NT2/D1 (cell line): Measurements from ENCODE around the gene TYMP.
"Not testable (repeated sequence)": the region's sequence is repeated elsewhere in the genome, so short reads cannot be mapped to it uniquely, and the experiment has no call there.

Experiments
- DNase-seq: peaks from one replicate; pipeline ENCODE4 v3.0.0-alpha.2; 2011; ENCODE audit warnings: low read depth, low spot score
- H3K27me3 ChIP-seq: 2 replicates; pipeline ENCODE4 v1.6.0; 2011; ENCODE audit warnings: mild to moderate bottlenecking; ENCODE audit not compliant: insufficient read length, insufficient read depth
- H3K36me3 ChIP-seq: 2 replicates; pipeline ENCODE4 v1.6.1; 2011; ENCODE audit warnings: mild to moderate bottlenecking, low read length, mixed read lengths; ENCODE audit not compliant: insufficient read depth, insufficient read length
- H3K4me1 ChIP-seq: 2 replicates; pipeline ENCODE4 v1.5.1; 2011; ENCODE audit not compliant: insufficient read depth, insufficient read length
- H3K4me3 ChIP-seq: 2 replicates; pipeline ENCODE4 v1.5.1; 2011; ENCODE audit warnings: low read depth; ENCODE audit not compliant: insufficient read length
- H3K9ac ChIP-seq: 2 replicates; pipeline ENCODE4 v1.6.0; 2011; ENCODE audit warnings: low read depth; ENCODE audit not compliant: insufficient read length
- H3K9me3 ChIP-seq: 2 replicates; pipeline ENCODE4 v1.5.1; 2011; ENCODE audit warnings: mild to moderate bottlenecking, low read length; ENCODE audit not compliant: insufficient read depth
- SUZ12 ChIP-seq: IDR thresholded peaks from 2 replicates; pipeline ENCODE4 v1.6.1; 2011; ENCODE audit not compliant: insufficient read length, insufficient read depth; ENCODE audit errors: extremely low read depth
- YY1 ChIP-seq: IDR thresholded peaks from 2 replicates; pipeline ENCODE4 v1.6.1; 2011; ENCODE audit not compliant: insufficient read length, insufficient read depth
- ZNF274 ChIP-seq: IDR thresholded peaks from 2 replicates; pipeline ENCODE4 v1.6.1; 2011; ENCODE audit warnings: mild to moderate bottlenecking, low read depth, low read length

Gene TYMP

DNA sequence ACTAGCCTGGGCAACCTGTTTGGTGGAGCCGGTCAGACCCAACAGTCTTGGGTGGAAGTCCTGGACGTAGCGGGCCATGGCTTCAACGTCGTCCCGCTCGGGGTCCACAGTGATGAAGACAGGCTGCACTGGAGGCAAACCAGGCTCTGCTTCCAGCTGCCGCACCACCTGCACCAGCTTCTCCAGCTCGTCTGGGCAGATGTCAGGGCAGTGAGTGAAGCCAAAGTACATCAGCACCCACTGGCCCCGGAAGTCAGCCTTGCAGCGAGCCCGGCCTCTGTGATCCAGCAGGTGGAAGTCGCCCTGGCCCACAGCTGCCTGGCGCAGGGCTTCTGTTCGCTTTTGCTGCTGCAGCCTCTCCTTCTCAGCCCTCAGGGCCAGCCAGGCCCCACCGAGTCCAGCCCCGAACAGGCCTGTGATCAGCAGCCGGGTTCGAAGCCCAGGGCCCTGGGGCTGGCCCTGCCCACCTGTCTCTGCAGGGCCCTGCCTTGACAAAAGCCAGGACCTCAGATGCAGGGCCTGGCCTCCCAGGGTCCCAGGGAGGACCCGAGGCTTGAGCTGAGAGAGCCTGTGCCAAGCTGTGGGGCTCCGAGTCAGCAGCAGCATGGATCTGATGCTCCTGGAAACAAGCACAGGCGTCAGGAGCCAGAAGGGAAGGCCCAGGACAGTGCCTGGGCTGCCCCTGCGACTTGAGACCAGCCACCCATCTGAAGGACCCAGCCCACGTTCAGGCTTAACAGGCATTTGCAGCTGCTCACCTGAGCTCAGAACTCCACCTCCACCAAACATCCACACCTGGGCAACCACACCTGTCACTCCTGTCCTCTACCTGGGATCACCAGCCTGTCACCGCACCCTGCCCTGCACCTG is 5.8 kb downstream of the TYMP start:
- Histone ChIP-seq H3K36me3 (peaks cover 47% of the 10 kb centered on the region), H3K4me1 (peaks cover 11% of the 10 kb centered on the region), H3K9ac (peak overlapping the region; percentile 91), H3K9me3 (no peaks in the 10 kb centered on the region), H3K27me3 (no peaks in the 10 kb centered on the region), H3K4me3 (peak overlapping the region; percentile 82)
- no peak for DNase-seq
- TF ChIP-seq ZNF274 (no peak), YY1 (no peak), SUZ12 (no peak)

DNA sequence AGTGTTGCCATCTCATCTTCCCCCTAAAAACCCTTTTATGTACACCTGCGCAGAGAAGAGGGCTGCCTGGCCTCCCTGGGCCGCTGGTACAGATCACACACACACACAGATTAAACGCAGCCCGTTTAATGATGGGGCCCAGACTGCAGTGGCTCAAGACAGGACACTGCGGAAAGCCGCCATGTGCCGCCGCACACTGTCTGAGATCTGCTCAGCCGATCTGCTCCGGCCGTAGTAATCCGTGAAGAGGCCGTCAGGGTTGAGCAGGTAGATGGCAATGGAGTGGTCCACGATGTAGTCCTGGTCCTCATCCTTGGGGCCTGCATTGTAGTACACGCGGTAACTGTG is 6.4 kb downstream of the TYMP start:
- Histone ChIP-seq H3K9me3 (no peaks in the 10 kb centered on the region), H3K4me3 (no peak overlapping the region), H3K36me3 (peaks cover 53% of the 10 kb centered on the region), H3K27me3 (no peaks in the 10 kb centered on the region), H3K9ac (no peak overlapping the region), H3K4me1 (peaks cover 11% of the 10 kb centered on the region)
- no peak for DNase-seq
- TF ChIP-seq ZNF274, result no peak
- TF ChIP-seq YY1, result no peak
- TF ChIP-seq SUZ12, result no peak

DNA sequence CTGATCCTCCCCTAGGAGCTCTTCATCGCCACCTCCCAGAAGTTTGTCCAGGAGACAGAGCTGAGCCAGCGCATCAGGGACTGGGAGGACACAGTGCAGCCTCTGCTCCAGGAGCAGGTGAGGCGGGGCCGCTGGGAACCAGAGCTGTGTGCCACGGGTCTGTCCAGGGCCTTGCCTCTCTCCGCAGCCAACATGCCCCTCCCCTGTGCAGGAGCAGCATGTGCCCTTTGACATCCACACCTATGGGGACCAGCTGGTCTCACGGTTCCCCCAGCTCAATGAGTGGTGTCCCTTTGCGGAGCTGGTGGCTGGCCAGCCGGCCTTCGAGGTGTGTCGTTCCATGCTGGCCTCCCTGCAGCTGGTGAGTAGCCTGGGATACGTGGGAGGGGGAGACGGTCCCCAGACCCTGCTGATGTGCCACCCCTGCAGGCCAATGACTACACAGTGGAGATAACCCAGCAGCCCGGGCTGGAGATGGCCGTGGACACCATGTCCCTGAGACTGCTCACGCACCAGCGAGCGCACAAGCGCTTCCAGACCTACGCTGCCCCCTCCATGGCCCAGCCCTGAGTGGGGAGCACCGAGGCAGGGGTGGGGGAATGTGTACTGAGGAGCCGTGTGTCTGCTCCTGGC is 6.9 kb downstream of the TYMP start:
- no peak overlapping the region for H3K4me3 ChIP-seq
- TF ChIP-seq YY1 (no peak), SUZ12 (no peak), ZNF274 (no peak)

DNA sequence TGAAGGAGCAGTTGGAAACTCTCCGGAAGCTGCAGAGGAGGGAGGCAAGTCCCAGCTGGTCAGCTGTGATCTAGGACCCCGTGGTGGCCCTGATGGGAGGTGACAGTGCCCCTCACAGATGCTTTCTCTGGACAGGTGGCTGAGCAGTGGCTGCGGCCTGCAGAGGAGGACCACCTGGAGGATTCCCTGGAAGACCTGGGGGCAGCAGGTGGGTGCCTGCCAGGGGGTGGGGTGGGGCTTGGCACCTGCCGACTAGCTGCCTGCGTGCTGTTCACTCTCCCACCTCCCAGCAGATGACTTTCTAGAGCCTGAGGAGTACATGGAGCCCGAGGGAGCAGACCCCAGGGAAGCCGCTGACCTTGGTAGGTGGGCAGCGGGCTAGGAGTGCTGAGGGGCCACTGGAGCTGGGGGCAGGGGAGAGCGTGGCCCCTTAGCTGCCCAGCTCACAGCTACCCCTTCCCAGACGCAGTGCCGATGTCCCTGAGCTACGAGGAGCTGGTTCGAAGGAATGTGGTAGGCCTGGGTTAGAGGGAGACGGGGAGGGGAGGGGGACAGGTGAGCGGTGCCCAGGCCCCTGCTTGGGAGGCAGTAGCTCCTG is 7.5 kb downstream of the TYMP start:
- Histone ChIP-seq H3K4me1 (peaks cover 9% of the 10 kb centered on the region), H3K27me3 (no peaks in the 10 kb centered on the region), H3K9me3 (no peaks in the 10 kb centered on the region), H3K4me3 (no peak overlapping the region), H3K9ac (no peak overlapping the region), H3K36me3 (peaks cover 64% of the 10 kb centered on the region)
- no peak for TF ChIP-seq SUZ12
- TF ChIP-seq YY1, result no peak
- no peak for DNase-seq

More for the DNA sequence above, 6.9 kb downstream of the TYMP start:
- Histone ChIP-seq H3K36me3 (peaks cover 58% of the 10 kb centered on the region), H3K27me3 (no peaks in the 10 kb centered on the region), H3K4me1 (peaks cover 11% of the 10 kb centered on the region), H3K9me3 (no peaks in the 10 kb centered on the region), H3K9ac (no peak overlapping the region)
- DNase-seq, result no peak

DNA sequence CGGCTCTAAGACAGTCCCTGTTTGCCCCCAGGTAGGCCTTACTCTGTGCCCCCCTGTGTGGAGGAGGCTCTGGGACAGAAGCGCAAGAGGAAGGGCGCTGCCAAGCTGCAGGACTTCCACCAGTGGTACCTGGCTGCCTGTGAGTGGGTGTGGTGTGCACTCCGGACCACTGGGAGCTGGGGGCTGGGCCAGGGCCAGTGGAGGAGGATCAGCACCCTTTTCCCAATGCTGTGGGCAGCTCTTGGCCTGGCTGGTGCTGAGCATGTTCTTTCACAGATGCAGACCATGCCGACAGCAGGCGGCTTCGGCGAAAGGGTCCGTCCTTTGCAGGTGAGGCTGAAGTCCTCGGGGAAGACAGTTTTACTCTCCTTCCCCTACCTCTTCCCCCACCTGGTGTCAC is 8.1 kb downstream of the TYMP start:
- Histone ChIP-seq H3K36me3 (peaks cover 70% of the 10 kb centered on the region), H3K27me3 (no peaks in the 10 kb centered on the region), H3K4me1 (peaks cover 7% of the 10 kb centered on the region), H3K9me3 (no peaks in the 10 kb centered on the region), H3K9ac (no peak overlapping the region), H3K4me3 (no peak overlapping the region)
- DNase-seq, result no peak
- no peak for TF ChIP-seq YY1
- TF ChIP-seq SUZ12, result no peak
- TF ChIP-seq ZNF274, result no peak

DNA sequence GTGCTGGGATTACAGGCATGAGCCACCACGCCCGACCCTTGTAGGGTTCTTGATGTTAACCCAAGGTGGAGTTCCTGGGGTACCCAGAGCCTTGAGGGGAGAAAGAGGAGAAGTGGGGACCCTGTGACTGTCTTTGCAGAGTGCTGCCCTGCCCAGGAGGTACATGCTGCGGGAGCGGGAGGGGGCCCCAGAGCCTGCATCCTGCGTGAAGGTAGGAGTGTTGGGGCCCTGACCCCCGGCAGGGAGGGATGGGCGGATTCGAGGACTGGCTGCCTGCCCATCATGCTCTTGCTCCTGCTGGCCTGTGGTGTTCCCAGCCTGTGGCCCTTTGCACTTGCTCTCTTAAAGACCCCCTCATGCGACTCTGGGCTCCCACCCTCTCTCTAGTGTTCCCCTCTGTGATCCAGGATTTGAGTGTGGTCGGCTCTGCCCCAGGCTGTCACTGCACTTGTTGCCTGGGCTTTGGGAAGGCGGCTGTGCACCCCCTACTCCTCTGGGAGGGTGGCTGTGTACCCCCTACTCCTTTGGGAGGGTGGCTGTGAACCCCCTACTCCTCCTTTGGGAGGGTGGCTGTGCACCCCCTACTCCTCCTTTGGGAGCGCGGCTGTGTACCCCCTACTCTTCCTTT is 8.9 kb downstream of the TYMP start:
- no peaks in the 10 kb centered on the region for H3K27me3 ChIP-seq
- no peaks in the 10 kb centered on the region for H3K9me3 ChIP-seq
- DNase-seq, result no peak
- H3K4me3 ChIP-seq, result no peak overlapping the region
- peaks cover 7% of the 10 kb centered on the region for H3K4me1 ChIP-seq
- H3K9ac ChIP-seq, result no peak overlapping the region
- peaks cover 77% of the 10 kb centered on the region for H3K36me3 ChIP-seq
- TF ChIP-seq SUZ12 (no peak), YY1 (no peak), ZNF274 (no peak)

DNA sequence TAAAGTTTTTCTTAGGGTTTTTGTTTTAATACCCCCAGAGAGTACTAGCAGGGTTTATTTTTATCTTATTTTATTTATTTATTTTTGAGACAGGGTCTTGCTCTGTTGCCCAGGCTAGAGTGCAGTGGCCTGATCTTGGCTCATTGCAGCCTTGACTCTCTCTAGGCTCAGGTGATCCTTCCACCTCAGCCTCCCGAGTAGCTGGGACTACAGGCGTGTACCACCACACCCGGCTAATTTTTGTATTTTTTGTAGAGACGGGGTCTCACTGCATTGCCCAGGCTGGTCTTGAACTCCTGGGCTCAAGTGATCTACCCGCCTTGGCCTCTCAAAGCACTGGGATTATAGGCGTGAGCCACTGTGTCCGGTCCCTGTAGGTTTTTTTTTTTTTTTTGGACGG is 9.6 kb downstream of the TYMP start:
- DNase-seq, H3K9me3 ChIP-seq, H3K9ac ChIP-seq, H3K27me3 ChIP-seq, H3K4me3 ChIP-seq, H3K4me1 ChIP-seq: not testable (repeated sequence)
- H3K36me3 ChIP-seq, result peaks cover 81% of the 10 kb centered on the region
